Loucy (cell line): ENCODE measurements around the gene SNAPC3.
A peak's percentile ranks its signal among the peaks of the same experiment; 100 is the strongest.

ENCODE experiments used
- H2AFZ ChIP-seq: fragments of 200-600 bp; sonication (generic); 2 replicates; pipeline ENCODE4 v1.6.0; 2016; ENCODE audit warnings: antibody characterized with exemption, mild to moderate bottlenecking, low read length, moderate library complexity
- H3F3A ChIP-seq: fragments of 200-600 bp; 2 replicates; pipeline ENCODE4 v1.6.0; 2016; ENCODE audit warnings: antibody characterized with exemption, low read depth, mild to moderate bottlenecking
- H3K27me3 ChIP-seq: fragments of 200-600 bp; sonication (generic); 2 replicates; pipeline ENCODE4 v1.6.1; 2014; ENCODE audit warnings: low read length, mild to moderate bottlenecking; ENCODE audit not compliant: insufficient read depth, poor library complexity, severe bottlenecking
- H3K36me3 ChIP-seq: fragments of 200-600 bp; sonication (generic); 2 replicates; pipeline ENCODE4 v1.6.1; 2016; ENCODE audit warnings: low read length; ENCODE audit not compliant: insufficient read depth
- H3K4me1 ChIP-seq: fragments of 200-600 bp; sonication (generic); 2 replicates; pipeline ENCODE4 v1.5.1; 2014; ENCODE audit warnings: low read length, mild to moderate bottlenecking; ENCODE audit not compliant: insufficient read depth, poor library complexity, severe bottlenecking
- H3K4me2 ChIP-seq: fragments of 200-600 bp; sonication (generic); 2 replicates; pipeline ENCODE4 v1.6.0; 2014; ENCODE audit warnings: antibody characterized with exemption, low read length, low read depth, mild to moderate bottlenecking; ENCODE audit not compliant: poor library complexity, severe bottlenecking
- H3K4me3 ChIP-seq: fragments of 200-600 bp; sonication (generic); 2 replicates; pipeline ENCODE4 v1.5.1; 2014; ENCODE audit warnings: low read length, mild to moderate bottlenecking, mixed read lengths; ENCODE audit not compliant: poor library complexity, severe bottlenecking
- H3K79me2 ChIP-seq: fragments of 200-600 bp; sonication (generic); 2 replicates; pipeline ENCODE4 v1.6.1; 2014; ENCODE audit warnings: low read length; ENCODE audit not compliant: insufficient read depth
- H3K9ac ChIP-seq: fragments of 200-600 bp; sonication (generic); 2 replicates; pipeline ENCODE4 v1.6.0; 2014; ENCODE audit warnings: mild to moderate bottlenecking, low read depth, low read length, moderate library complexity; ENCODE audit not compliant: poor library complexity, severe bottlenecking
- H3K9me2 ChIP-seq: fragments of 200-600 bp; sonication (generic); replicated peaks from 2 replicates; pipeline ENCODE4 v1.6.1; 2016; ENCODE audit warnings: low read depth, low read length, mixed read lengths
- H3K9me3 ChIP-seq: fragments of 200-600 bp; sonication (generic); 2 replicates; pipeline ENCODE4 v1.6.1; 2014; ENCODE audit warnings: mild to moderate bottlenecking, antibody characterized with exemption, low read length, low read depth; ENCODE audit not compliant: insufficient read depth
- H4K20me1 ChIP-seq: fragments of 200-600 bp; sonication (generic); 2 replicates; pipeline ENCODE4 v1.6.0; 2014; ENCODE audit warnings: antibody characterized with exemption, low read length, mild to moderate bottlenecking; ENCODE audit not compliant: insufficient read depth, poor library complexity, severe bottlenecking
- EZH2phosphoT487 ChIP-seq: fragments of 200-600 bp; IDR thresholded peaks from 2 replicates; pipeline ENCODE4 v1.6.1; 2018; ENCODE audit warnings: antibody characterized with exemption, mild to moderate bottlenecking, moderate library complexity, borderline replicate concordance
- TF ChIP-seq, protein P1 (sequence below): fragments of 200-600 bp; sonication (generic); conservative IDR thresholded peaks from 2 replicates; pipeline ENCODE4 v1.5.1; 2014; ENCODE audit warnings: mild to moderate bottlenecking, antibody characterized with exemption, low read length

Gene SNAPC3

GRCh38 chr9:15492485-15493150 lies 69.9 kb downstream of the SNAPC3 start:
- Histone ChIP-seq H3K36me3 (peaks cover 84% of the 10 kb centered on the region; the same call in 1 of the 2 replicates), H3K9ac (no peak overlapping the region), H3F3A (no peaks in the 10 kb centered on the region), H3K4me3 (no peak overlapping the region), H3K4me2 (no peak overlapping the region), H4K20me1 (peaks cover 44% of the 10 kb centered on the region), H3K79me2 (peaks cover 84% of the 10 kb centered on the region), H2AFZ (no peak overlapping the region), H3K4me1 (peaks cover 13% of the 10 kb centered on the region), H3K9me2 (no peaks in the 10 kb centered on the region), H3K27me3 (no peaks in the 10 kb centered on the region), H3K9me3 (peaks cover 9% of the 10 kb centered on the region; the same call in 1 of the 2 replicates)
- no peak for TF ChIP-seq EZH2phosphoT487
- TF ChIP-seq, protein P1, sequence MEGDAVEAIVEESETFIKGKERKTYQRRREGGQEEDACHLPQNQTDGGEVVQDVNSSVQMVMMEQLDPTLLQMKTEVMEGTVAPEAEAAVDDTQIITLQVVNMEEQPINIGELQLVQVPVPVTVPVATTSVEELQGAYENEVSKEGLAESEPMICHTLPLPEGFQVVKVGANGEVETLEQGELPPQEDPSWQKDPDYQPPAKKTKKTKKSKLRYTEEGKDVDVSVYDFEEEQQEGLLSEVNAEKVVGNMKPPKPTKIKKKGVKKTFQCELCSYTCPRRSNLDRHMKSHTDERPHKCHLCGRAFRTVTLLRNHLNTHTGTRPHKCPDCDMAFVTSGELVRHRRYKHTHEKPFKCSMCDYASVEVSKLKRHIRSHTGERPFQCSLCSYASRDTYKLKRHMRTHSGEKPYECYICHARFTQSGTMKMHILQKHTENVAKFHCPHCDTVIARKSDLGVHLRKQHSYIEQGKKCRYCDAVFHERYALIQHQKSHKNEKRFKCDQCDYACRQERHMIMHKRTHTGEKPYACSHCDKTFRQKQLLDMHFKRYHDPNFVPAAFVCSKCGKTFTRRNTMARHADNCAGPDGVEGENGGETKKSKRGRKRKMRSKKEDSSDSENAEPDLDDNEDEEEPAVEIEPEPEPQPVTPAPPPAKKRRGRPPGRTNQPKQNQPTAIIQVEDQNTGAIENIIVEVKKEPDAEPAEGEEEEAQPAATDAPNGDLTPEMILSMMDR = no peak

DNA sequence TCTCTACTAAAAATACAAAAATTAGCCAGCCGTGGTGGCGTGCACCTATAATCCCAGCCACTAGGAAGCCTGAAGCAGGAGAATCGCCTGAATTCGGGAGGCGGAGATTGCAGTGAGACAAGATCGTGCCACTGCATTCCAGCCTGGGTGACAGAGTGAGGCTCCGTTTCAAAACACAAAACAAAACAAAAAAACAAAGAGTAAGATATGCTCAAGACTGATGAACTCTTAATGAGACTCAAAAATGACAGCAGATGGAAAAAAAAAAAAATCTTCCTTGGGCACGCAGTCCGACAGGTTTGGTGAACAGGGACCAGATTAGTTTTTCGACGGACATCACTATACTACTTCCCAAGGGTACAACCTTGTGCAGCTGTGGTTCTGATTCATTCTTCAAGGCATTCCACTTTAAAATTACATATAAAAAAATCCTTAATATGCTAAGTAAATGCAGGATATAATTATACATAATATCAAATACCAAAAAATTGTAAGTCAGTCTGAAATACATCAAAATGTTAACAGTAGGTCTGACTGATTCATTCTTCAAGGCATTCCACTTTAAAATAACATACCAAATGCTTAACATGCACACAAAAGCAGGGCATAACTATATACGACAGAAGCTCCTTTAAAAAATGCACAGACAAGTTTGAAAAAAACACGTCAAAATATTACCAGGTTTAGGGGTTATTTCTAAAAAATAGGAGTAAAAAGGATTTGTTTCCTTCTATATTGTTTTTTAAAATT lies 75.7 kb downstream of the SNAPC3 start:
- H3K9me3 ChIP-seq = peaks cover 2% of the 10 kb centered on the region; the same call in 1 of the 2 replicates
- H3K9ac ChIP-seq = peak overlapping the region; percentile 28
- H3K4me3 ChIP-seq = no peak overlapping the region
- TF ChIP-seq EZH2phosphoT487 = no peak
- TF ChIP-seq, protein P1 = no peak
- H3K4me2 ChIP-seq = peak overlapping the region; percentile 56
- peaks cover 42% of the 10 kb centered on the region for H3K4me1 ChIP-seq
- peaks cover 94% of the 10 kb centered on the region for H4K20me1 ChIP-seq
- H3F3A ChIP-seq = no peaks in the 10 kb centered on the region; the same call in 1 of the 2 replicates
- H2AFZ ChIP-seq = no peak overlapping the region
- H3K27me3 ChIP-seq = no peaks in the 10 kb centered on the region
- peaks cover 100% of the 10 kb centered on the region for H3K79me2 ChIP-seq
- peaks cover 78% of the 10 kb centered on the region for H3K36me3 ChIP-seq
- H3K9me2 ChIP-seq = no peaks in the 10 kb centered on the region

DNA sequence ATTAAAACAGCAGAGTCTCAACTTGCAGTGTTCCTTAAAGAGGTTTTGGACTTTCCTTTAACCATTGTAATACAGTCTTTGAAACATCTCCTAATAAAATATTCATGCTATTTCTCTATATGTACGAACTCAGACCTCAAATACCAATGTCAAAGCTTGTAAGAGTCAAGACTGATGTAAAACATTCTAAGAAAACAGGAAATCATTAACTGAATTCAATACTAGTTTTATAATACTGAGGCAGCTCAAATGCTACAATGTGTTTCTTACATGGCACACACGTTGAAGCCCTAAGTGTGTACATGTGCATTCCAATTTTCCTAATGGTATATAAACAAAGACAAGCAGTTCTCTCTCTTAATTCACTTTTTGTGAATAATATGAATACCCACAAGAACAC lies 76.5 kb downstream of the SNAPC3 start:
- Histone ChIP-seq H3K9me3 (no peaks in the 10 kb centered on the region), H2AFZ (no peak overlapping the region), H3K4me2 (peak overlapping the region; percentile 56), H3K79me2 (peaks cover 100% of the 10 kb centered on the region), H4K20me1 (peaks cover 92% of the 10 kb centered on the region), H3F3A (no peaks in the 10 kb centered on the region; the same call in 1 of the 2 replicates), H3K4me3 (peak overlapping the region; percentile 3), H3K9me2 (no peaks in the 10 kb centered on the region), H3K9ac (peak overlapping the region; percentile 28), H3K36me3 (peaks cover 79% of the 10 kb centered on the region), H3K4me1 (peaks cover 42% of the 10 kb centered on the region), H3K27me3 (no peaks in the 10 kb centered on the region)
- no peak for TF ChIP-seq EZH2phosphoT487
- TF ChIP-seq, protein P1 = no peak
